Esophagus squamous epithelium (tissue), 5 donors: ENCODE data around the gene UBXN2A. TPM values are rescaled to one million over a fixed set of nuclear protein-coding genes. Genes with fewer than 3 reads are reported as not detected.

ENCODE experiments used
- DNase-seq: peaks from one replicate; lab custom pipeline; 2025; lab: John Stamatoyannopoulos, UW
- H3K27ac ChIP-seq, 4 donors: fragments of 200-600 bp; sonication (generic); one replicate each; pipeline ENCODE4 v1.5.1; 2016 to 2019; ENCODE audit warnings: mild to moderate bottlenecking in 1 of 4
- H3K27me3 ChIP-seq, 4 donors: fragments of 200-600 bp; sonication (generic); 1 replicate in 3 of 4; 2 replicates in 1 of 4; pipeline versions ENCODE4 v1.5.1 to v1.6.0; 2017 to 2021; ENCODE audit warnings: antibody characterized with exemption in 1 of 4
- H3K36me3 ChIP-seq, 3 donors: fragments of 200-600 bp; sonication (generic); one replicate each; pipeline ENCODE4 v1.5.1; 2016 to 2019
- H3K4me1 ChIP-seq, 3 donors: fragments of 200-600 bp; sonication (generic); one replicate each; pipeline ENCODE4 v1.5.1; 2017 to 2019
- H3K4me3 ChIP-seq, 4 donors: fragments of 200-600 bp; sonication (generic); 1 replicate in 3 of 4; 2 replicates in 1 of 4; pipeline ENCODE4 v1.5.1; 2016 to 2019; ENCODE audit warnings: mild to moderate bottlenecking in 2 of 4, moderate library complexity in 1 of 4
- H3K9me3 ChIP-seq, 3 donors: fragments of 200-600 bp; sonication (generic); one replicate each; pipeline ENCODE4 v1.5.1; 2016 to 2019
- POLR2A ChIP-seq, 4 donors: fragments of 450-650 bp; IDR thresholded peaks; one replicate each; pipeline ENCODE4 v1.6.1; 2017; ENCODE audit warnings: antibody characterized with exemption in 4 of 4, mild to moderate bottlenecking in 4 of 4, moderate library complexity in 3 of 4
- WGBS, 2 donors: methylation state at CpG; one replicate each; pipeline ENCODE4 v1.1.5; 2018; 5-methylcytosine and 5-hydroxymethylcytosine counted together
- intact Hi-C: fragments of 100-400 bp; cut with DNase I; formaldehyde crosslinking; loops from one replicate; pipeline ENCODE4 v1.15.0; 2022
- total RNA-seq, 4 donors: library from RNA; depleted of rRNA; stranded (reverse); fragments of >200 nt; gene quantifications; one replicate each; pipeline ENCODE4 v1.1.0, GENCODE V29; 2016
- TF ChIP-seq, protein P1 (sequence below), 6 experiments: fragments of 450-650 bp in 4 of 6; fragments of 200-600 bp in 2 of 6; sonication (generic) in 2 of 6; IDR thresholded peaks; one replicate each; pipeline ENCODE4 v1.5.1; 2016 to 2019; ENCODE audit warnings: antibody characterized with exemption in 6 of 6, mild to moderate bottlenecking in 4 of 6, moderate library complexity in 4 of 6
- donor health status: DM: yes; HTN: yes; CAD: no.

The UBXN2A gene
- total RNA-seq, 4 donors from 2014 or later: 8.8 to 16.2 (median 10.0) TPM

GRCh38 chr2:23940718-23941620 is 706 bp downstream of the UBXN2A start:
- intact Hi-C loops: no loop called here
- no peaks in the 10 kb centered on the region for H3K27me3 ChIP-seq
- peaks cover 0 to 13% (median 0%) of the 10 kb centered on the region in 3 donors for H3K36me3 ChIP-seq
- no peak for DNase-seq
- no peaks in the 10 kb centered on the region for H3K9me3 ChIP-seq
- H3K4me3 ChIP-seq: peak overlapping the region; percentile 67 to 97 (median 78)
- H3K4me1 ChIP-seq: peaks cover 11 to 44% (median 13%) of the 10 kb centered on the region in 3 donors
- TF ChIP-seq POLR2A (IDR thresholded peaks at IDR 0.05): no peak
- peak overlapping the region; percentile 93 to 98 (median 96) for H3K27ac ChIP-seq
- WGBS, 2 donors: 2% methylated on average over 21 to 24 of the region's 46 CpGs

- H3K36me3 ChIP-seq: peaks cover 0 to 13% (median 0%) of the 10 kb centered on the region in 3 donors
- TF ChIP-seq, protein P1, sequence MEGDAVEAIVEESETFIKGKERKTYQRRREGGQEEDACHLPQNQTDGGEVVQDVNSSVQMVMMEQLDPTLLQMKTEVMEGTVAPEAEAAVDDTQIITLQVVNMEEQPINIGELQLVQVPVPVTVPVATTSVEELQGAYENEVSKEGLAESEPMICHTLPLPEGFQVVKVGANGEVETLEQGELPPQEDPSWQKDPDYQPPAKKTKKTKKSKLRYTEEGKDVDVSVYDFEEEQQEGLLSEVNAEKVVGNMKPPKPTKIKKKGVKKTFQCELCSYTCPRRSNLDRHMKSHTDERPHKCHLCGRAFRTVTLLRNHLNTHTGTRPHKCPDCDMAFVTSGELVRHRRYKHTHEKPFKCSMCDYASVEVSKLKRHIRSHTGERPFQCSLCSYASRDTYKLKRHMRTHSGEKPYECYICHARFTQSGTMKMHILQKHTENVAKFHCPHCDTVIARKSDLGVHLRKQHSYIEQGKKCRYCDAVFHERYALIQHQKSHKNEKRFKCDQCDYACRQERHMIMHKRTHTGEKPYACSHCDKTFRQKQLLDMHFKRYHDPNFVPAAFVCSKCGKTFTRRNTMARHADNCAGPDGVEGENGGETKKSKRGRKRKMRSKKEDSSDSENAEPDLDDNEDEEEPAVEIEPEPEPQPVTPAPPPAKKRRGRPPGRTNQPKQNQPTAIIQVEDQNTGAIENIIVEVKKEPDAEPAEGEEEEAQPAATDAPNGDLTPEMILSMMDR (IDR thresholded peaks at IDR 0.05): no peak
- TF ChIP-seq POLR2A (IDR thresholded peaks at IDR 0.05): no peak
- no peak for DNase-seq
- peaks cover 11 to 41% (median 13%) of the 10 kb centered on the region in 3 donors for H3K4me1 ChIP-seq
- H3K9me3 ChIP-seq: no peaks in the 10 kb centered on the region
- intact Hi-C loops: no loop called here
- peak overlapping the region in 3 of 4 donors; percentile 67 to 97 (median 72) for H3K4me3 ChIP-seq
- peak overlapping the region in 2 of 4 donors; percentile 93 to 98 for H3K27ac ChIP-seq
- no peaks in the 10 kb centered on the region for H3K27me3 ChIP-seq
- WGBS, 2 donors: 71 to 75% methylated on average over 8 of the region's 8 CpGs
Measured at GRCh38 chr2:23941644-23942043, 1.4 kb downstream of the UBXN2A start.

DNA sequence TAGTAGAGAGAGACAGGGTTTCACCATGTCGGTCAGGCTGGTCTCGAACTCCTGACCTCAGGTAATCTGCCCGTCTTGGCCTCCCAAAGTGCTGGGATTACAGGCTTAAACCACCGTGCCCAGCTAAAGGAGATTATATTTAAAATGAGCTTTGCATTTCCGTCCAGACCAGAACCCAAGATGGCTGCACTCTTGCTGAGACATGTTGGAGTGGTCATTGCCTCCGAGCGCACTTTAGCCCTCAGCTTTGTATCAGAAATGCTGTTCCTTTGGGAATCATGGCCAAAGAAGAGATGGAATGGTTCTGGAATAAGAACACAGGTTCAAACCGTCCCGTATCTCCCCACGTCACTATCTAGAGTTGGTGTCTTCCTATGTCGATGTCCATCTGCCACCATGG is 3.4 kb downstream of the UBXN2A start:
- Histone ChIP-seq H3K4me1 (peaks cover 11 to 41% (median 13%) of the 10 kb centered on the region in 3 donors), H3K27me3 (no peaks in the 10 kb centered on the region), H3K9me3 (no peaks in the 10 kb centered on the region), H3K4me3 (no peak overlapping the region), H3K36me3 (peaks cover 0 to 13% (median 0%) of the 10 kb centered on the region in 3 donors), H3K27ac (no peak overlapping the region)
- WGBS, 2 donors: 97 to 98% methylated on average over 8 to 11 of the region's 11 CpGs
- no peak for DNase-seq
- intact Hi-C loops: no loop called here
- TF ChIP-seq POLR2A (IDR thresholded peaks at IDR 0.05): no peak
- TF ChIP-seq, protein P1 (IDR thresholded peaks at IDR 0.05): no peak

- WGBS, 2 donors: 86 to 100% methylated on average over 1 of the region's 1 CpG
- peaks cover 9 to 35% (median 11%) of the 10 kb centered on the region in 3 donors for H3K4me1 ChIP-seq
Measured at GRCh38 chr2:23944527-23944926, 4.3 kb downstream of the UBXN2A start.

DNA sequence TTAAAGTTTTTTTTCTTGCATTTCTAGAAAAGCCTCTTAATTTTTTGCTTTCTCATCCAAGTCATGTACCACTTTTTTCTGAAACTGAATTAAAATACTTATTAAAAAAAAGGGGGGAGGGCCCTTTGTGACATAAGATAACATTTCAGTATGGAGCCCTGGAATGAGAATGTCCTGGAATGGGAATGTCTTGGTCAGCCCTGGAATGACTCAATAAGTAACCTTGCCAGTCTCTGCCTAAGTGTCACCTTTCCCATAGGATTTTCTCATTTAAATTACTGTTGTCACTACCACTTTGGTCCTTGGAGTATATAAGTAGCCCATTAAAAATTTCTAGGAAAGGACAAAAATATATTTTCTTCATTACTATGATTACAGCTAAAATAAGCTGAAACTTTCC is 4.7 kb downstream of the UBXN2A start:
- TF ChIP-seq POLR2A (IDR thresholded peaks at IDR 0.05): no peak
- TF ChIP-seq, protein P1 (IDR thresholded peaks at IDR 0.05): no peak
- H3K27me3 ChIP-seq: no peaks in the 10 kb centered on the region

More at GRCh38 chr2:23944527-23944926, 4.3 kb downstream of the UBXN2A start:
- DNase-seq: no peak
- H3K27ac ChIP-seq: no peak overlapping the region
- TF ChIP-seq, protein P1 (IDR thresholded peaks at IDR 0.05): no peak
- TF ChIP-seq POLR2A (IDR thresholded peaks at IDR 0.05): no peak
- H3K36me3 ChIP-seq: peaks cover 0 to 13% (median 0%) of the 10 kb centered on the region in 3 donors
- intact Hi-C loops: no loop called here
- H3K4me3 ChIP-seq: no peak overlapping the region
- no peaks in the 10 kb centered on the region for H3K27me3 ChIP-seq
- no peaks in the 10 kb centered on the region for H3K9me3 ChIP-seq

More for the DNA sequence above, 4.7 kb downstream of the UBXN2A start:
- no peak overlapping the region for H3K27ac ChIP-seq
- no peaks in the 10 kb centered on the region for H3K9me3 ChIP-seq
- no peak for DNase-seq
- H3K4me3 ChIP-seq: no peak overlapping the region
- H3K36me3 ChIP-seq: peaks cover 0 to 13% (median 0%) of the 10 kb centered on the region in 3 donors
- intact Hi-C loops: no loop called here
- H3K4me1 ChIP-seq: peaks cover 9 to 31% (median 11%) of the 10 kb centered on the region in 3 donors
